Neural cell (in vitro differentiated cells): ENCODE data around the gene IL1RL2. TPM values are rescaled to one million over a fixed set of nuclear protein-coding genes. Genes with fewer than 3 reads are reported as not detected.

Experiments used
- H2AFZ ChIP-seq: fragments of 200-600, 300-800 bp; sonication (generic), shearing (Covaris generic); 2 replicates; pipeline ENCODE4 v1.6.0; 2014; ENCODE audit warnings: low read depth, mild to moderate bottlenecking, antibody characterized with exemption, low read length, moderate library complexity
- H3F3A ChIP-seq: fragments of 200-600 bp; shearing (Covaris generic); 2 replicates; pipeline ENCODE4 v1.6.1; 2016; ENCODE audit warnings: mild to moderate bottlenecking, moderate library complexity, mixed read lengths, antibody characterized with exemption, low read length; ENCODE audit not compliant: insufficient read depth, poor library complexity, severe bottlenecking
- H3K27ac ChIP-seq: fragments of 200-600, 300-800 bp; sonication (generic), shearing (Covaris generic); 2 replicates; pipeline ENCODE4 v1.5.1; 2014; ENCODE audit warnings: mild to moderate bottlenecking, low read length, moderate library complexity
- H3K27me3 ChIP-seq: fragments of 300-800, 200-600 bp; sonication (generic), shearing (Covaris generic); 2 replicates; pipeline ENCODE4 v1.6.0; 2014; ENCODE audit warnings: mild to moderate bottlenecking, low read depth, low read length, moderate library complexity; ENCODE audit not compliant: insufficient read depth
- H3K36me3 ChIP-seq: fragments of 300-800, 200-600 bp; sonication (generic), shearing (Covaris generic); 2 replicates; pipeline ENCODE4 v1.5.1; 2014; ENCODE audit warnings: mild to moderate bottlenecking, antibody characterized with exemption, low read length, moderate library complexity; ENCODE audit not compliant: insufficient read depth
- H3K4me2 ChIP-seq: fragments of 300-800, 200-600 bp; sonication (generic), shearing (Covaris generic); 2 replicates; pipeline ENCODE4 v1.6.0; 2014; ENCODE audit warnings: mild to moderate bottlenecking, low read length
- H3K4me3 ChIP-seq: fragments of 300-800, 200-600 bp; sonication (generic), shearing (Covaris generic); 2 replicates; pipeline ENCODE4 v1.5.1; 2014; ENCODE audit warnings: mild to moderate bottlenecking, low read length, moderate library complexity
- H3K79me2 ChIP-seq: fragments of 200-600 bp; shearing (Covaris generic); replicated peaks from 2 replicates; pipeline ENCODE4 v1.6.0; 2014; ENCODE audit warnings: mild to moderate bottlenecking, low read length, moderate library complexity; ENCODE audit not compliant: insufficient read depth
- H3K9ac ChIP-seq: fragments of 300-800, 200-600 bp; sonication (generic), shearing (Covaris generic); 2 replicates; pipeline ENCODE4 v1.6.1; 2016; ENCODE audit warnings: mild to moderate bottlenecking, low read length, mixed read lengths
- H3K9me2 ChIP-seq: fragments of 200-600 bp; shearing (Covaris generic); 2 replicates; pipeline ENCODE4 v1.6.1; 2016; ENCODE audit warnings: mild to moderate bottlenecking, low read length, mixed read lengths; ENCODE audit not compliant: insufficient read depth
- H3K9me3 ChIP-seq: fragments of 200-600, 300-800 bp; sonication (generic), shearing (Covaris generic); 2 replicates; pipeline ENCODE4 v1.6.1; 2016; ENCODE audit warnings: mild to moderate bottlenecking, mixed run types, low read length, moderate library complexity, mixed read lengths
- H4K20me1 ChIP-seq: fragments of 200-600 bp; shearing (Covaris generic); 2 replicates; pipeline ENCODE4 v1.6.1; 2016; ENCODE audit warnings: mild to moderate bottlenecking, mixed run types; ENCODE audit not compliant: insufficient read depth
- CTCF ChIP-seq: fragments of 450-650 bp; IDR thresholded peaks from 2 replicates; pipeline ENCODE4 v1.5.1; 2014; ENCODE audit warnings: antibody characterized with exemption, mild to moderate bottlenecking, moderate library complexity; ENCODE audit not compliant: poor library complexity, severe bottlenecking
- EP300 ChIP-seq: fragments of 450-650 bp; conservative IDR thresholded peaks from 2 replicates; pipeline ENCODE4 v1.6.1; 2014; ENCODE audit warnings: antibody characterized with exemption, mild to moderate bottlenecking, moderate library complexity; ENCODE audit not compliant: poor library complexity, severe bottlenecking
- EZH2 ChIP-seq: fragments of 200-600, 300-800 bp; shearing (Covaris generic), sonication (generic); IDR thresholded peaks from 2 replicates; pipeline ENCODE4 v1.6.1; 2014; ENCODE audit warnings: antibody characterized with exemption, low read length, borderline replicate concordance, mild to moderate bottlenecking; ENCODE audit not compliant: insufficient read depth, poor library complexity, severe bottlenecking
- MXI1 ChIP-seq: fragments of 450-650 bp; conservative IDR thresholded peaks from 2 replicates; pipeline ENCODE4 v1.6.1; 2014; ENCODE audit warnings: antibody characterized with exemption, mild to moderate bottlenecking; ENCODE audit not compliant: poor library complexity, severe bottlenecking
- POLR2AphosphoS5 ChIP-seq: IDR thresholded peaks from 2 replicates; pipeline ENCODE4 v1.6.1; 2012
- RAD21 ChIP-seq: fragments of 450-650 bp; conservative IDR thresholded peaks from 2 replicates; pipeline ENCODE4 v1.6.1; 2014; ENCODE audit warnings: antibody characterized with exemption, mild to moderate bottlenecking, moderate library complexity
- REST ChIP-seq: IDR thresholded peaks from 2 replicates; pipeline ENCODE4 v1.6.1; 2012; ENCODE audit warnings: borderline replicate concordance
- SMC3 ChIP-seq: fragments of 450-650 bp; conservative IDR thresholded peaks from 2 replicates; pipeline ENCODE4 v1.6.1; 2014; ENCODE audit warnings: antibody characterized with exemption, mild to moderate bottlenecking, moderate library complexity; ENCODE audit not compliant: poor library complexity
- TAF1 ChIP-seq: IDR thresholded peaks from 2 replicates; pipeline ENCODE4 v1.6.1; 2012; ENCODE audit warnings: low read depth
- polyA plus RNA-seq: library from polyadenylated mRNA; depleted of rRNA; stranded (reverse); fragments of >200 nt; gene quantifications from 2 replicates; pipeline ENCODE4 v1.2.3, GENCODE V29; 2014

IL1RL2 gene
- polyA plus RNA-seq, 1 donor from 2014 or later = not detected

GRCh38 chr2:102176172-102176571 is 10.7 kb upstream of the IL1RL2 start:
- no peaks in the 10 kb centered on the region for H3K9me2 ChIP-seq
- no peak overlapping the region for H3K9ac ChIP-seq
- no peak overlapping the region for H3K4me3 ChIP-seq
- H3K36me3 ChIP-seq = no peaks in the 10 kb centered on the region
- no peak overlapping the region for H3K27ac ChIP-seq
- no peaks in the 10 kb centered on the region for H3K27me3 ChIP-seq
- H4K20me1 ChIP-seq = no peaks in the 10 kb centered on the region
- H3K9me3 ChIP-seq = no peaks in the 10 kb centered on the region
- no peaks in the 10 kb centered on the region for H3K79me2 ChIP-seq
- no peak overlapping the region for H3K4me2 ChIP-seq
- H2AFZ ChIP-seq = no peak overlapping the region
- TF ChIP-seq EZH2 = no peak
- no peak for TF ChIP-seq MXI1
- no peak for TF ChIP-seq EP300
- no peak for TF ChIP-seq SMC3
- TF ChIP-seq REST = no peak
- TF ChIP-seq TAF1 = no peak
- no peak for TF ChIP-seq RAD21
- no peak for TF ChIP-seq CTCF
- H3F3A ChIP-seq = no peaks in the 10 kb centered on the region

GRCh38 chr2:102177814-102178478 is 8.9 kb upstream of the IL1RL2 start:
- Histone ChIP-seq H3K79me2 (no peaks in the 10 kb centered on the region), H3K4me2 (no peak overlapping the region), H3K27ac (no peak overlapping the region), H3F3A (no peaks in the 10 kb centered on the region), H3K36me3 (no peaks in the 10 kb centered on the region), H3K9me2 (no peaks in the 10 kb centered on the region), H3K9ac (no peak overlapping the region), H2AFZ (no peak overlapping the region), H3K9me3 (no peaks in the 10 kb centered on the region), H3K4me3 (no peak overlapping the region), H3K27me3 (no peaks in the 10 kb centered on the region), H4K20me1 (no peaks in the 10 kb centered on the region)
- TF ChIP-seq RAD21 (no peak), REST (no peak), POLR2AphosphoS5 (no peak), SMC3 (no peak), TAF1 (no peak), CTCF (no peak), EZH2 (no peak), EP300 (no peak), MXI1 (no peak)
